Bronchial epithelial cell (primary cell): ENCODE data around the gene FBXO2. TPM values are rescaled to one million over a fixed set of nuclear protein-coding genes. Genes with fewer than 3 reads are reported as not detected.

Source experiments
- DNase-seq: peaks from one replicate; pipeline ENCODE4 v3.0.0-alpha.2; 2010; ENCODE audit warnings: low read depth
- FAIRE-seq: peaks from 2 replicates; lab custom pipeline; 2011; peaks lifted over from hg19 to GRCh38; lab: Jason Lieb, UNC
- H3K27me3 ChIP-seq: 2 replicates; pipeline ENCODE4 v1.5.1; 2011; ENCODE audit warnings: low read length; ENCODE audit not compliant: control insufficient read depth, insufficient read depth
- H3K36me3 ChIP-seq: 2 replicates; pipeline ENCODE4 v1.5.1; 2011; ENCODE audit warnings: low read length; ENCODE audit not compliant: control insufficient read depth, insufficient read depth
- H3K4me3 ChIP-seq: 2 replicates; pipeline ENCODE4 v1.5.1; 2011; ENCODE audit warnings: mild to moderate bottlenecking, low read depth, low read length, control low read depth
- total RNA-seq: library from RNA; depleted of rRNA; stranded (reverse); fragments of >200 nt; gene quantifications from 2 replicates; pipeline ENCODE4 v1.2.1, GENCODE V29; 2014
- TF ChIP-seq, protein P1 (sequence below): IDR thresholded peaks from 2 replicates; pipeline ENCODE4 v1.5.1; 2011; ENCODE audit warnings: mild to moderate bottlenecking, moderate library complexity, low read length, control low read depth, inconsistent platforms; ENCODE audit not compliant: insufficient read depth, severe bottlenecking

Gene FBXO2
- total RNA-seq, 1 donor from 2014 or later = 49.5 TPM

DNA sequence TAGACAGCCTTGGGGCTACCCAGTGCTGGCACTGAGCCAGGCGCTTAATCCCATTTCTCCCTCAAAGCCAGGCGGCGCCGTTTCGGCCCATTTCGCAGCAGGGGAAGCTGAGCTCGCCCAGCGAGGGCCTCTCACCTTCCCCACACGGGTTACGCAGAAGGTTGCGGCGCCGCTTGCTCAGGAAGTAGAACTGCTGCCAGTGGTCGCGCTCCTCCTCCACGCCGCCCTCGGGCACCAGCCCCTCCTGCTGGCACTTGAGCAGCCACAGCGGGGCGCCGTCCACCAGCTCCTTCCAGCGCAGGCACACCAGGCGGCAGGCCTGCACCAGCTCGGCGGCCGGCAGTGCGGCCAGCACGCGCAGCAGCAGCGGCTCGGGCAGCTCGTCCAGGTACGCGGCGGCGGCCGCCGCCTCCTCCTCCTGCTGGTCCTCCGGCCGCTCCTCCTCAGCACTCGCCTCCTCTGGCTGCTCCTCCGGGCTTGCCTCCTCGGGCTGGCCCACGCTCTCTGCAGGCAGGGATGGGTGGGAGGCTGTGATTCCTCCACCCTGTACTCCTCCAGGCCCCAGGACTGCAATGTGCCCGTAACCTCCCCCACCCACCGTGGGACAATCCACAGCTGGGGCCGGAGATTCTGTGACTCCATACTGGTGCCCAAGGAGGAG is 3.8 kb downstream of the FBXO2 start:
- peak; percentile 49 for DNase-seq
- Histone ChIP-seq H3K36me3 (peaks cover 1% of the 10 kb centered on the region), H3K4me3 (no peak overlapping the region), H3K27me3 (no peaks in the 10 kb centered on the region)
- TF ChIP-seq, protein P1, sequence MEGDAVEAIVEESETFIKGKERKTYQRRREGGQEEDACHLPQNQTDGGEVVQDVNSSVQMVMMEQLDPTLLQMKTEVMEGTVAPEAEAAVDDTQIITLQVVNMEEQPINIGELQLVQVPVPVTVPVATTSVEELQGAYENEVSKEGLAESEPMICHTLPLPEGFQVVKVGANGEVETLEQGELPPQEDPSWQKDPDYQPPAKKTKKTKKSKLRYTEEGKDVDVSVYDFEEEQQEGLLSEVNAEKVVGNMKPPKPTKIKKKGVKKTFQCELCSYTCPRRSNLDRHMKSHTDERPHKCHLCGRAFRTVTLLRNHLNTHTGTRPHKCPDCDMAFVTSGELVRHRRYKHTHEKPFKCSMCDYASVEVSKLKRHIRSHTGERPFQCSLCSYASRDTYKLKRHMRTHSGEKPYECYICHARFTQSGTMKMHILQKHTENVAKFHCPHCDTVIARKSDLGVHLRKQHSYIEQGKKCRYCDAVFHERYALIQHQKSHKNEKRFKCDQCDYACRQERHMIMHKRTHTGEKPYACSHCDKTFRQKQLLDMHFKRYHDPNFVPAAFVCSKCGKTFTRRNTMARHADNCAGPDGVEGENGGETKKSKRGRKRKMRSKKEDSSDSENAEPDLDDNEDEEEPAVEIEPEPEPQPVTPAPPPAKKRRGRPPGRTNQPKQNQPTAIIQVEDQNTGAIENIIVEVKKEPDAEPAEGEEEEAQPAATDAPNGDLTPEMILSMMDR = peak; percentile 89
- FAIRE-seq = no peak

- no peak overlapping the region for H3K4me3 ChIP-seq
- peak; percentile 60 for FAIRE-seq
- DNase-seq = no peak
- TF ChIP-seq, protein P1 = no peak
- H3K36me3 ChIP-seq = peaks cover 1% of the 10 kb centered on the region
- no peaks in the 10 kb centered on the region for H3K27me3 ChIP-seq
Measured at GRCh38 chr1:11649624-11650330, 4.5 kb downstream of the FBXO2 start.

- Histone ChIP-seq H3K4me3 (no peak overlapping the region), H3K27me3 (no peaks in the 10 kb centered on the region), H3K36me3 (peaks cover 1% of the 10 kb centered on the region)
- TF ChIP-seq, protein P1 = no peak
- DNase-seq (no peak), FAIRE-seq (no peak)
Measured at GRCh38 chr1:11649237-11649623, 5.0 kb downstream of the FBXO2 start.

DNA sequence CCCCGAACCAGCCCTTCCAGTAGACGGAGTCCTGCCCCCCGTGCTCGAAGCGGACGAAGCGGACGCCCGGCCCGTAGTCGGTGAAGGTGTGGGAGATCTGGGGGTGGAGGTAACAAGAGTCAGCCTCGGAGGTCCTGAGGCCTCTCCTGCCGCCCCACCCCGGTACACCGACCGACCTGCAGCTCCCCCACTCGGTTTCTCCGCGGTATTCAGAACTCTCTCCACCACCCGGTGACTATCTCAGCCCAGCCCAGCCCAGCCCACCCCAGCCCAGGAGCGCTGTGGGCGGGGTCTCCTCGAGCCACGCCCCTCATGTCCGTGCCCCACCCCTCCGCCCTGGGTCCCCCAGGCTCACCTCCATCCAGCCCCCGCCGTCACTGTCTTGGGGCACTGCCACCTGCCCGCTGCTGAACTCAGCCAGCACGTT is 5.5 kb downstream of the FBXO2 start:
- Histone ChIP-seq H3K4me3 (no peak overlapping the region), H3K27me3 (no peaks in the 10 kb centered on the region), H3K36me3 (peaks cover 1% of the 10 kb centered on the region)
- FAIRE-seq (no peak), DNase-seq (peak; percentile 22)
- TF ChIP-seq, protein P1 = peak; percentile 14

DNA sequence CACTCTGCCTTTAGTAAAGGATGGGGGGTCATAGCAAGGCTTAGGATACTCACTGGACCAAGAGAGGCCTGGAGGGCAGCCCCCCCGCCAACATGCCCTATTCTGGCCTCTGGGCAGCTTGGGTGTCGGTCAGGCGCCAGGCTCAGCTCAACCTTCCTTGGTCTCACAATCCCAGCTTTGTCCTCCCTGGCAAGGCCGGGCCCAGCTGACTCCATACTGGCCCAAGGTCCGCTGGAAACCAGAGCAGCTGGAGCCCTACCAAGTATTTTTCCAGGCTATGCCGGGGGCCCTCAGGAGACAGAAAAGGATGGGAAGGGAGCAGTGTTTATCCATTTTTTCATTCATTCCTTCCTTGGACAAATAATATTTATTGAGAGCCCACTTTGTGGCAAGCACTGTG is 6.2 kb downstream of the FBXO2 start:
- no peak for DNase-seq
- no peak overlapping the region for H3K4me3 ChIP-seq
- no peaks in the 10 kb centered on the region for H3K27me3 ChIP-seq
- FAIRE-seq = no peak
- TF ChIP-seq, protein P1 = no peak
- peaks cover 1% of the 10 kb centered on the region for H3K36me3 ChIP-seq
